GM18511 (cell line): ENCODE data around the gene UNC5A.
A peak's percentile ranks its signal among the peaks of the same experiment; 100 is the strongest.

Source experiments
- ATAC-seq: cut with Tn5 transposase; IDR thresholded peaks from one replicate; pipeline ENCODE4 v1.9.1; 2021; ENCODE audit warnings: mild to moderate bottlenecking, moderate library complexity; ENCODE audit not compliant: unreplicated experiment

Gene UNC5A

DNA sequence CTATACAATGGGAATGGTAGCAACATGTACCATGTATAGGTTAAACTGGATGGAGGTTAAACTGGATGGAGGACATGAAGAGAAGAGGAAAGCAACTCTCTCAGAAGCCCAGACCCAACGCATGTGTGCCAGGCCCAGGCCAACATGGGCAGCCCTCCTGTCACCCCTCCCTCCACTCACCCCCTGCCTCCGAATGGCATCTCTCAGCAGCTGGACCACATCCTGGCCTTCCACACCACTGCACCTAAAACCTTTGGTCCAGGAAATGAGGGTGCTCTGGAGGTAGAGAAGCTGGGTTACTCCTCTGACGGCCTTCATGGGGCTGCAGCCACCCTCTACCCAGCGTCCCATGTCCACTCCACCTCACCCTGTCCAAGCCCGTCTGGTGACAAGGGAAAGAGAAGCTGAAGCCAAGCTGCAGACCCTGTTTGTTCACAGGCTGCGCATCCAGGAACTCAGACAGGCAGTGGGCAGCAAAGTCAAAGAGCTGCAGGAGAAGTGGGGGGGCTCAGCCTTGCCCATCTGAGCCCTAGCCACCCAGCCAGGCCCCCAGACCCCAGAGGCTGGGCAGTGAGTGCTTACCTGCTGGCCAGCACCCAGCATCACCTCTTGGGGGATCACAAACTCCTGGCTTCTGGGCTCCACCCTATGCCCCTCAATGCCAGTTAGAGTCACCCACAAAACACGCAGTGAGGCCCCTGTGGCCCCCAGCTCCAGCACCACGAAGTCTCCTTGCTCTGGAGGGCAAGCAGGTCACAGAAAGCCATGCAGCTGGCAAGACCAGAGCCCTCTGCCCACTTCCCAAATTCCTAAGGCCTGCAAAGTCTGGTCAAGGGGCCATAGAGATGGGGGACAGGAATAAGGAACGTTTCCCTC lies 80.3 kb downstream of the UNC5A start:
- no peak for ATAC-seq

DNA sequence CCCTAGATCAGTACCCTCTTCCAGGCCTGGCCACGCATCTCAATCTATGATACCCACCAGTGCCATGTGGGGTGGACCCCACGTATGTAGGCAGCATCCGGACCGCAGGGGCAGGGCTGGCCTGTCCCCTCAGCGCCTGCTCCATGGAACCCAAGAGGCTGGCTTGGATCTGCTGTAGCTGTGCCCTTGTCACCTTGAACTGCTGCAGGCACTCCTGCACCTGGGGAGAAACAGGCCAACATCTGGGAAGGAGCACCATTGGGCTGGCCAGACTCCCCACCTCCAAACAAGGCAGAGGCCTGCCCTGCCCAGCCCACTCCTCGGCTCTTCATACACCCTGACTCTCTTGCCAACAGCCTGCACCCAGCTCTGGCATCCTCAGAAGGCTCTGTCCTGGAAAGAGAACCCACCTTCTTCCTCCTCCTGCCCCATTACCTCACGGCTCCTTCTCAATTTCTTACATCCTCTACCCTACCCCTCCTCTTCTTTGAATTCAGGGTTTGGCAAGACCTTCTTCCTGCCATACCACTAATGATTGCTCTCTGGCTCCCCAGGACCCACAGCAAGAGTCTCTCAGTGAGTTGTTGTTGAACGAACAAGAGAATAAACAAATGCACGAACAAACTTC lies 81.1 kb downstream of the UNC5A start:
- no peak for ATAC-seq

DNA sequence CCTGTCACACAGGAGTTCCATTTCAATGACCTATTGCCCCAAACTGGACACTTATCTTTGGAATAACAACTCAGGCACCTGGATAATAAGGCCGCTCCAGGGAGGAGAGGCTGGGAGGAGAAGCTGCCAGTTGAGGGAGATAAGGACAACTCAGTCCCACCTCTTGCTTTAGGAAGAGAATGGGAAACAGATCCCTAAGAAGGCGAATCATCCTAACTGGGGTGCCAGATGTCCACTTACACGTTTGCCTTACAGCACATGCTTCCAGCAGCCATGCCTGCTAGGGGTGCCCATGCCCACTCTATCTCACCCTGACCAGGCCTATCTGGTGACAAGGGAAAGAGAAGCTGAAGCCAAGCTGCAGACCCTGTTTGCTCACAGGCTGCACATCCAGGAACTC lies 82.3 kb downstream of the UNC5A start:
- ATAC-seq, result no peak

DNA sequence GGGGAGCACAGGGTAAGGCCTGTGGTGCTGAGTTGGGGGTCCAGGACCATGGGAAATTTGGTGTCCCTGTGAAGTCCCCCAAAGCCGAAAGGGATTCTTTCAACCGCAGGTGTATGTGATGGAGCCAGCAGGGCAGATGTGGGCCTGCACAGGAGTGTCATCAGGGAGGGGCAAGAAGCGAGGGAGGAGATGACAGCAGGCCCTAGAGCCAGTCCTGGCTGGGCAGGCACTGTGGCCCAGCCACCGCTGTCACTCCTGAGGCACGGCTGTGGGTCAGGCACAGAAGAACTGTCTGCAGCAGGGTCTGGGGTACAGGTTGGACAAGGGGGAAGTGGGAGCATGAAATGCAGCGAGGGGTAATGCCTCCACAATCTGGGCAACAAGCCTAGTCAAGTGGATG lies 83.9 kb downstream of the UNC5A start:
- ATAC-seq, result no peak

DNA sequence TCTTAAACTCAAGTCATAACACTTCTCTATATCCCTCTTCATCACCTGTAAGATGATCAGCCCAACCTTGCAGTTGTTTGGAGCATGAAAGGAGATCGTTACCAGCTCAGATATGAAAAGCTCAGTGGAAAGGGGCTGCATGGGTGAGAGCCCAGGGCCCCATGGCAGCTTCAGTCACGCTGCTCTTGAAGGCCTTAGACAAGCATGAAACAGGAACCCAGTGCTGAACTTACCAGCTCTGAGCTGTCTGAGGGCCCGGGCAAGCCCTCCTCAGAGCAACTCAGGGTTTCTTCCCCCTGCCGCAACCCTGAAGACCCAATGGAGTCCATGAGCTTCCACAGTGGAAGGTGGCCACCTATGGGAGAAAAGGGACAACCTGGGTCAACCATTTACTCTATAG lies 85.5 kb downstream of the UNC5A start:
- ATAC-seq, result no peak

DNA sequence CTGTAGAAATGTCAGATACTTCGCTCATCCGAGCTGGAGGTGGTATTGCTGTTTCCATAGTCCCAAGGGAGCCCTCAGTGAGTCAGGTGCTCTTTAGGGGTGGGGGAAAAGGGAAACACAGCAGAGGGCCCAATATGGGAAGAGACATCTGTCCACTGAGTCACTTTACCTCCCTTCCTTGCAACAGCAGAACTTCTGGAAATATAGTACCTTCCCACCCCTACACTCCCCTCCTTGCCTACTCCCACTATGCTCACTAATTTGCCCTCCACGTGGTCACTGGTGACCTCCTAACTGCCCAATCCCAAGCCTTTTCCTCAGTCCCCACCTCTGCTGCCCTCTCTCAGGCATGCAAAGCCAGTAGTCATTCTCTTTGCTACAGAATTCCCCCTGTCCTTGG lies 86.9 kb downstream of the UNC5A start:
- no peak for ATAC-seq

DNA sequence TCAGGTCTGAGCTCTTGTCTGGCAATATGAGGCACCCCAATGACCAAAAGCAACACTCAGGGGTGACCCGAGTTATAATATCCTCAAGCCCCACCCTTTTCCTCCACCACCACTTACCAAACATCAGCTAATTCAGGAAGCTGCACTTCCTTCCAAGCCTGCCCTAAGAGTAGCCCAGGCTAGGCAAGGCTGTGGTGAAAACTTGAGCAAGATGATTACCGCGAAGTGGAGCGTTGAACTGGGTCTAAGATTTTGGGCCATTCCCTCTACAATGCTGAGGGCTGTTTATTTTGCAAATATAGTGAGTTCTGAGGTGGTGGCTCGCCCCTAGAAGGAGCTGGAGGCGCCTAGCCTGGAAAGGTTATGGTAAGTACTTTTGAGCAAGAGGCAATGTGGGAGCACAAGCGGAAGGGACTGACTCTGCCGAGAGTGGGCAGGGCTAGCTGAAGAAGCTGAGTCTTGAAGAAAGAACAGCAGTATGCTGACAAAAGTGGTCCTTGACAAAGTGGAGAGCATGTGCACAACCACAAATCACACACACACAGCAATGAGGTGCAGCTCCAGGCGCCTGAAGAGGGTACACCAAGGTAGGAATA lies 89.0 kb downstream of the UNC5A start, which contains the start of gene HK3:
TSS of gene HK3 (minus strand) at position 51 of the 596 bp plus-strand sequence. CDS start 3,187 bp downstream, outside the sequence.
- ATAC-seq, result no peak

DNA sequence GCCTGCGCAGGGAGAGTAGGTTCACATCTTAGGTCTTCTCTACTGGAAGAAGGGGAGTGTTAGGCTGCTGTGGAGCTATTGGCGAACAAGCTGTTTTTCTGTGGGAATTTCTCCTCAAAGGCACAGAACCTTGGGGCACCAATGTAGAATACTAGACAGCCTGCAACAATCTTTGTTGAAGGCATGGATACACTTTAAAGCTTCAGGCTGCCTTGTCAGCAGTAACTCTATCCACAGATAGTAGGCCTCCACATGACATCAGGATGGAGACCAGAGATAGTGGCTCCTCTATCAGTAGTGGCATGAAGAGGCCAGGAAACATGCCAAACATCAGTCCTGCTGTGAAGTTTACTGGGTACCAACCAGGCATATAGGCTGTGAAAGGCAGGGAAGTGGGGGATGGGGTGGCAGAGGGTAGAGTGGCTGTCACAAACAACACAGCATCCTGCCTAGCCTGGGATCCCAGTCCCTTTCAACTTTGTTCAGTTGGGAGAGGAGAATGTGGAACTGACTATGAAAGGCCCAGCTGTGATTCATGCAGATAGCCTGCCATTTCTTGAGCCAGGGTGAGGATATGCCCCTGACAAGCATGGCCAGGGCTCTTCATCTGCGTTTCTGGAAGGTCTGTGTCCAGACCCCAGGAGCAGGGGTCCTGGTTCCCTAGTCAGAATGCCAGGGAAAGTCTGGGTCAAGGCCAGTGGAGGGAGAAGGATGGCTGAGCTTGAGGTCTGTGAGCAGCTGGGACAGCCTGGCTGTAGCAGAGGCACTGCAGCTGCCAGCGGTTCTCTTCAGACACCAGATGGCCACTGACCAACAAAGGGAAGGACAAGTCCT lies 89.8 kb downstream of the UNC5A start:
- no peak for ATAC-seq

DNA sequence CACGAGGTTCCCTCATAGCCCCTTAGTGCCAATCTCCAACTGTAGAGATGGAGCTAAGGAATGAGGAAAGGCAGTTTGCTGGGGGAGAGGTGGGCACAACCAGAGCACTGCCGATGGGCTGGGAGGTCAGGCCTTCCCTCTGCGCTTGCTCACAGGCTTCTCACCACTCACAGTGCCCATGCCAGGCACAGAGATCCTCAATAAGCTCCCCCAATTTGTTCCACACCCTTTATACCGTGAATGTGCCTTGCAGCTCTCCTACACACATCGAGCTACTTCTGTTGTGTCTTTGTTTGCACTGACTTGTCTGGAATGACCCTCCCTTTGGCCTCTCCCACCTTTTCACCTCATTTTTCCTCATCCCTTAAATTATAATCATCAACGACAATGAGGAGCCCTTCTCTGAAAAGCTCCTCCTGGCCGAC lies 90.4 kb downstream of the UNC5A start:
- no peak for ATAC-seq

DNA sequence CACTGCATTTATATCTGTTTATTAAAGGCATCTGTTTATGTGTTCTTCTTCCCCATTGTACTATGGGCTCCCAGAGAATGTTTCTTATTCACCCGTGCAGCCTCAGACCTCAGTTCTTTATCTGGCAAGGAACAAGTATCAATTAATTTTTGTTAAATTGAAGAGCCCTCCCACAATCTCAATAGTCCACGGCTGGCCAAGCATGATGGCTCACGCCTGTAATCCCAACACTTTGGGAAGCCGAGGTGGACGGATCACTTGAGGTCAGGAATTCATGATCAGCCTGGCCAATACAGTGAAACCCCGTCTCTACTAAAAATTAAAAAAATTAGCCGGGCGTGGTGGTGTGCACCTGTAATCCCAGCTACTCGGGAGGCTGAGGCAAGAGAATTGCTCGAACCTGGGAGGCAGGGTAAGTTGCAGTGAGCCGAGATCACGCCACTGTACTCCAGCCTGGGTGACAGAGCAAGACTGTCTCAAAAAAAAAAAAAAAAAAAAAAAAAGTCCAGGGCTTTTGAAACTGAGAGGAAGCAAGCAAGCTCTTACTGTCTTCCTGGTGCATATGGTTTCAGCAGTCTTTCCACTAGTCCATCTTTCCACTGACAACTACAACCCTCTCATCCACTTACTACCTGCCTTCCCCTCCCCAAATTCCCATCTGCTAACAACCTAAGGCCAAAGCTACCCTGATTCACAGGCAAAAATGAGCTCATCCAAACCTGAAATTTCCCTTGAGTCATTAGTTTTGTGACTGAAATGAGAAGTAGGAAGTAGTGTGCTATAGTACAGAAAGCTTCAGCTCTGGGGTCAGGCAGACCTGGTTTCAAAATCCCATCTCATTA lies 91.1 kb downstream of the UNC5A start:
- ATAC-seq, result peak; percentile 73

DNA sequence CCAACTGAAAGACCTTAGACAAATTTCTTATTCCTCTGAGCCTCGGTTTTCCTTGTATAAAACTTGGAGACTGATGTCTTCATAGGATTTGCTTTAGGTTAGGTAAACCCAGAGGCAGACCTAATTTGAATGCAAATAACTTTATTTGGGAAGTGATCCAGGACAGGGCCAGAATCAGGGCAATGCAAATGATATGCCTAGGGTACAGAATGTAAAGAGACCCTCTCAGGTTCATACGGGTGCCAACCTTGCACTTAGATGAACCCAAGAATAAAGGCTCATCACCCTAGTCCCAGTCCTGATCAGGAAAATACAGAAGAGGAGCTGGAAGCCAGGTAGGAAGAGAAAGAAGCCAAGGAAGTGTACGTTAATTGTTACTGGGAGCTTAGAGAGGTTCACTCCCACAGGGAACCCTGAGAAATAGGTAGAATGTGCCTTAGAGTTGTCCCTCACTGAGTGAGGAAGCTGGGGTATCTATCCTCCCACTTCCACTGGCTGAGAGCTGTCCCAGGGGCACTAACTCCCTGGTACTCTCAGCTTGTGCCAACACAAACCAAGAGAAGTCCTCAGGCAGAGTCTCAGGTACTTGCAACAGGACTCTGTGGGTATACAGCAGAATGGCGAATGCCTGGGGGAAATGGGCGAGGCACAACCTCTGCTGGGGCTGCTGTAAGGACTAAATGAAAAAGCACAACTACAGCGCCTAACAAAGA lies 91.9 kb downstream of the UNC5A start:
- ATAC-seq, result peak; percentile 10

DNA sequence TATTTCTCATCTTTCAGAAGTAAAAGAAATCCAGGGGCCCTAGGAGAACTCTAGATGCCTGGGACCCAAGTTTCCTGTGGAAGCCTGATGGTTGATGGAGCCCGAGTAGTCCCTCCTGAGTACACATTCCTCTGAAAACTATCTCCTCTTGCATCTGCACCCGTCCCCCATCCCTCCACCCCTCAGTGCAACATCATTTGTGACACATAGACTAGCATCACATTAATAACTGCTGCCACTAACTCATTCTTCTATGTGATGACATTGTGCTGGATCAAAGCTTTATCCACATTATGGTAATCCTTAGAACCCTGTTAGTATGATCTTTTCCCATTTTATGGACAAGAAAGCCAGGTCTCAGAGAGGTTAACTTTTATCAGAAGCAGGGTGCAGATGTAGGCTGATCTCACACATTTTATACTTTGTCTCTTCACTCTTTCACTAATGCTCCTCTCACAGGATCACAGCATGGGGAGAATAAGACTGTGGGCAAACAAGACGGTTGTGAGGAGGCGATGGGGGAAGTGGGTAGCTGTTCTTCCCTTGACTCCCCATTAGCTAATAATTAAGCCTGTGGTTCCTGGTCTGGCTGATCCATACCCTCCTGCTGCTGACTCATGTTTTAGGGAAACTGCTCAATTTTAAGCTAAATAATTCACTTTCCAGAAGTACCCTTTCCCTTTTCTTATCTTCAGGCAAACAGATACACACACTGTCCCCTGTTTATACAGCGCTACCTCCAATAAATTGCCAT lies 92.7 kb downstream of the UNC5A start:
- ATAC-seq, result no peak

DNA sequence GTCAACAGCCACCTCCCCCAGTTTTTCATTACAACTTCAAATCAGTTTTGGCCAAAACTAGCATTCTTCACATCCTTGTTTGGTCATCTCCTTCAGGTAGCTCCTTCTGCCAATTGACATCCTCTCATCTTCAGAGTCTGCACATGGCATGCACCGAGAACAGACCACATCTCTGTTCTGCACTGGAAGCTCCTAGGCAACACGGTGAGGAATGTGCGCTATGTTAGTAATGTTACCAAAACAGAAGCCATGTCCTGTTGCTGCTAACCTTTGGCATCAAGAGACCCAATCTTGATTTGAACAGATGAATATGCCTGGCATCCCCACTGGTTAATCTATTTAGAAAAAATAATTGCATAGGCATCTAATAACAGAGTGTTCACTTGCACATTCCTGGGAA lies 93.9 kb downstream of the UNC5A start:
- no peak for ATAC-seq

DNA sequence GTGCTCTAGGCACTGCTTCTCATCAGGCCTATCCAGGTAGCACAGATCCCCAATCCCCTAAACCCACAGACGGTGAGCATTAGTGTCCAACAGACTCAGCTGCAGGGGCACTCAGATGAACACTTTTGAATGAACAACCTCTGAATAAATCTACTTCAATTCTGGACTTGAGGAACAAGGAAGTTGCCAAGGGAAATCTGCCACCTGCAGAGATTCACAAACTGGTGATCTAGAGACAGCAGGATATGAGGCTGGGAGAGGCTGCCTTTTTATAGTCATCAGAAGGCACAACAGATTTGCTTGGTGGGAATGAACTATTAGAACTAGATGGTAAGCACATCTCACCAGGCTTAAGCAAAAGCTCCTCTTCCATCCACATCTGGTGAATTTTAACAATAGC lies 95.8 kb downstream of the UNC5A start:
- no peak for ATAC-seq

DNA sequence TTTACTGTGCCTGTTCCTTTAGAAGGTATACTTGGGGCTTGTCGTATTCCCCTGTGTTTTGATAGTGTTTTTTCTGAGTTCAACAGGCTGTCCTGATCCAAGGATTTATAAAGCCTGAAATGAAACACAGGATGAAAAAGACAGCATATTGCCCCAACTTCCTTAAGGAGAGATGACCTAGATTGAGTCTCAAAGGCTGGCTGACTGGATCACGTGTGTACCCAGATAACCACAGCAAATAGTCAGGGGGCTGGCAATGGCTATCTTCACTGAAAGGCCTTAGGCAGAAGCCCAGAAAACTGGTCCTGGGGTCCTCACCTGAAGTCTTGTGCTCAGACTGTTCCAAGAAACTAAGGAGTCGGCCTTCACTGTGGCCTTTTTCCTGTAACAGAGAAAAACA lies 96.4 kb downstream of the UNC5A start:
- ATAC-seq, result no peak

DNA sequence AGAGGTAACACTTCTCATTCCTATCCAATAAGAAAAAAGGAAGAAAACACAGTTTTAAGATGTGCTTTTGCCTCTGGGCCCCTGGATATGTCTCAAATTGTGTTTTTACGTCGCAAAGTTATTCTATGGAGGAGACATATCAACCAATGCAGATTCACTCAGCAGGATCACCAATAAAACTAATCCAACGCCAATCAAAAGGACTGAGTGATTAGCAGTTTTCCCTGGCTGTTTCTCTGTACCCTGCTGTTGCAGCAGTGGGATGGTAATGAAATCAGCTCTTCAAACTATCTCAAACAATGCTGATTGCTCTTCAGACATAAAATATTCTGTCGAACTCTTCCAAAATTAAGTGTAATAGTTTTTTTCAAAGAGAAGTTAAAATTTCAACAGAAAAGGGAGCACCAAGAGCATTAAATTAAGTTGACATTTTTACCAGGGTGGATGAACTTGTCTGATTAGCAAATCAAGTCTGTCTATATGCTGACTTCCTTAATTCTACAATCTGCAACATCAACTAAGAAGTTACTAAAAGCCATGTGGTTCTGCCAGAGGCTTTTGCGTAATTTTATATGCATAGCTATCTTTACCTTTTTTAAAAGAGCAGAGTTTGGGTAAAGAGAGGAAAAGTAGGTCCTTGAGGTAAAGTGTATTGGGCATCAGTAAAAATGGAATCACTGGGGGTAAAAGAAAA lies 98.5 kb downstream of the UNC5A start:
- no peak for ATAC-seq

DNA sequence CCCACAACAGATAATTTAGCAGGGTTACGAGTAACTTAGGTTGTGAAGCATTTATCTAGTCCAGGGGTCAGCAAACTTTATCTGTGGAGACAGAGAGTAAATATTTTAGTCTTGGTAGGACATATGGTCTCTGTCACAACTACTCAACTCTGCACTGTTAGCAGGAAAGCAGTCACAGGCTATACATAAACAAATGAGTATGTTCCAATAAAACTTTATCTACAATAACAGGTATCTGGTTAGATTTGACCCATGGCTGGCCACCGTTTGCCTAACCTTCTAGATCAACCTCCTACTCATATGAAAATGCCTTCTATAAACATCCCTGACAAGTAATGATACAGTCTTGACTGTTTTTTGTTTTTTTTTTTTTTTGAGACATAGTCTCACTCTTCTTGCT lies 101.8 kb downstream of the UNC5A start:
- ATAC-seq, result no peak

DNA sequence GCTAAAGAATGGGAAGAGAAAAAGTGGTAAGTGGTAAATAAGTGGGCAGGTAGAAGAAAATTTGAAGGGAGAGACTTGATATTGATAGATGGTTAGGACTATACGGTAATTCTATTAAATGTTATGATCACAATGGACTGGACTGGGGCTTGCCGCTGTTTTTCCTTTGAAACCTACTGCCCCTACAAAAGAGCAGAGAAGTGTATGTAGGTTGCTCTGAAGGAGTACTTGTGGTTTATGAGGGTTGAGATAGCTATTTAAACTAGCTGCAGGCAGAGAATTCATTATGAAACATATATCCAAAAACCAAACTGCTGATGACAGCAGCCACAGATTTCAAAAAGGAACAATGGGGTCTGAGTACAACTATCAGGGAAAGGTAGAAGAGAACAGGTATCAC lies 105.5 kb downstream of the UNC5A start:
- no peak for ATAC-seq
